CD4-positive, alpha-beta T cell (primary cell): ENCODE results near the gene MMP28. TPM values are rescaled to one million over a fixed set of nuclear protein-coding genes. Genes with fewer than 3 reads are reported as not detected.
A peak's percentile ranks its signal among the peaks of the same experiment; 100 is the strongest.

Source experiments
- ATAC-seq: fragments of 200-7000 bp; cut with Tn5 transposase; one replicate; pipeline ENCODE4 v1.10.0; 2022; ENCODE audit warnings: mild to moderate bottlenecking; ENCODE audit not compliant: poor library complexity
- CTCF ChIA-PET: fragments of 350-600 bp; sonication (Branson Sonifier 250); formaldehyde crosslinking; loops from one replicate; lab custom pipeline; 2021; ENCODE audit warnings: antibody characterized with exemption, inconsistent platforms; lab: Charles Lee
- POLR2A ChIA-PET: fragments of 350-600 bp; sonication (Branson Sonifier 250); formaldehyde crosslinking; loops from one replicate; lab custom pipeline; 2021; ENCODE audit warnings: antibody characterized with exemption, inconsistent platforms; lab: Charles Lee
- DNase-seq, 14 experiments: peaks; one replicate each; pipeline ENCODE4 v3.0.0-alpha.2; 2013 to 2020; ENCODE audit warnings: mixed read lengths in 2 of 14
- H3K27ac ChIP-seq, 2 donors: one replicate each; pipeline versions ENCODE4 v1.5.1 to v1.7.0; 2013; ENCODE audit warnings: low read length in 2 of 2, low read depth in 1 of 2, mild to moderate bottlenecking in 1 of 2
- H3K27me3 ChIP-seq, 2 experiments: 1 replicate in 1 of 2; 2 replicates in 1 of 2; pipeline versions ENCODE4 v1.6.1 to v1.7.0; 2013; ENCODE audit warnings: low read length in 2 of 2, control low read depth in 1 of 2, mild to moderate bottlenecking in 1 of 2, moderate library complexity in 1 of 2; ENCODE audit not compliant: insufficient read depth in 2 of 2, control insufficient read depth in 1 of 2
- H3K36me3 ChIP-seq: one replicate; pipeline ENCODE4 v1.6.1; 2013; ENCODE audit warnings: low read length, control low read depth; ENCODE audit not compliant: insufficient read depth
- H3K4me1 ChIP-seq: one replicate; pipeline ENCODE4 v1.6.1; 2013; ENCODE audit warnings: low read length, control low read depth; ENCODE audit not compliant: insufficient read depth
- H3K4me3 ChIP-seq: one replicate; pipeline ENCODE4 v1.5.1; 2013; ENCODE audit warnings: mild to moderate bottlenecking, low read length, moderate library complexity
- H3K9me3 ChIP-seq, 2 experiments: 1 replicate in 1 of 2; 2 replicates in 1 of 2; pipeline versions ENCODE4 v1.6.1 to v1.7.0; 2013; ENCODE audit warnings: low read length in 2 of 2, mild to moderate bottlenecking in 2 of 2, control low read depth in 1 of 2, moderate library complexity in 1 of 2; ENCODE audit not compliant: control insufficient read depth in 1 of 2, insufficient read depth in 1 of 2
- H3K27ac Mint-ChIP-seq: one replicate; pipeline ENCODE4 v1.8.0; 2020; ENCODE audit warnings: mixed read lengths
- H3K27me3 Mint-ChIP-seq: one replicate; pipeline ENCODE4 v1.8.0; 2021; ENCODE audit warnings: mixed read lengths
- H3K36me3 Mint-ChIP-seq: one replicate; pipeline ENCODE4 v1.8.0; 2021; ENCODE audit warnings: low read depth, mixed read lengths
- H3K4me1 Mint-ChIP-seq: one replicate; pipeline ENCODE4 v1.8.0; 2021; ENCODE audit warnings: low read depth, mixed read lengths
- H3K4me3 Mint-ChIP-seq: one replicate; pipeline ENCODE4 v1.8.0; 2020; ENCODE audit warnings: mild to moderate bottlenecking, mixed read lengths
- H3K9me3 Mint-ChIP-seq: one replicate; pipeline ENCODE4 v1.8.0; 2020; ENCODE audit warnings: mixed read lengths
- CTCF ChIP-seq: fragments of 200-600 bp; IDR thresholded peaks from one replicate; pipeline ENCODE4 v1.8.0; 2022; ENCODE audit warnings: antibody characterized with exemption, mild to moderate bottlenecking
- intact Hi-C, 2 experiments: fragments of 100-400 bp; cut with DNase I in 1 of 2; cut with micrococcal nuclease in 1 of 2; formaldehyde crosslinking; loops; one replicate each; pipeline versions ENCODE4 v1.15.1 to v1.9.0; 2023 to 2025; cut with DNase I, micrococcal nuclease
- total RNA-seq, 174 experiments: library from RNA in 2 of 174; stranded (reverse) in 2 of 174; gene quantifications; one replicate each; pipeline ENCODE4 v1.2.3 and lab custom pipeline; 2021 to 2026

MMP28 gene
- total RNA-seq, 2 experiments from 2014 or later = 6.7 to 9.9 TPM

GRCh38 chr17:35788477-35789368, 6.7 kb downstream of the MMP28 start:
- peak overlapping the region; percentile 0 for H3K4me3 Mint-ChIP-seq

DNA sequence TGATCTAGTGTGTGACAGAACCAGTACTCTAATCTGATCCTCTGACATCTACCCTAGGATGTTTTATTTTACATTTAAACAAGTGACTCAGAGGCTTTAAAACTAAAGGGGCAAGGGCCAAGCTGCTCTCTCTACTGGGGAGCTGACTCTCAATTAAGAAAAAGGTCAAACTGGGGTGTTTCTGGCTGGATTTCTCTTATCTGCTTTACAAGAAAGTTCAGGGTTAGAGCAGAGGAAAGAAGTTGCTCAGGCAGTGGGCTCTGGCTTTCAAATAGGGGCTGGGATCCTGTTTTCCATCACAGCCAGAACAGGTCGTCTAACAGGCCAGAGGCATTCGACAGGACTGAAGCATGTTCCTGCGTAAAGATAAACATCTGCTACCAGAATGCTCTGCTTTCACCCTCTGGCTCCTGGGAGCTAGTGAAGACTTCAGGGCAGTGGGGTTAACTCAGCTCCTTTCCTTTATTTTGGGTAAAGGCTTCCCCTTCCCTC, 8.5 kb downstream of the MMP28 start:
- no peaks in the 10 kb centered on the region for H3K9me3 ChIP-seq
- ChIA-PET CTCF (interaction anchor here (3.3 kb wide), 1 partner anchor 23 kb away, joined by 12 read pairs; no protein-coding TSS in a partner anchor), POLR2A (interaction anchor here (1.1 kb wide), 1 partner anchor 15 kb away, joined by 3 read pairs; no protein-coding TSS in a partner anchor)
- ATAC-seq (no peak), DNase-seq (no peak)
- Mint-ChIP-seq H3K27me3 (peaks cover under 1% of the 10 kb centered on the region), H3K4me1 (peaks cover 23% of the 10 kb centered on the region), H3K36me3 (no peaks in the 10 kb centered on the region), H3K27ac (no peak overlapping the region), H3K9me3 (no peaks in the 10 kb centered on the region), H3K4me3 (no peak overlapping the region)
- intact Hi-C loops = no loop called here
- TF ChIP-seq CTCF = no peak
- H3K4me3 ChIP-seq = no peak overlapping the region
- H3K36me3 ChIP-seq = no peaks in the 10 kb centered on the region
- H3K27ac ChIP-seq = no peak overlapping the region
- H3K27me3 ChIP-seq = no peaks in the 10 kb centered on the region
- peaks cover 4% of the 10 kb centered on the region for H3K4me1 ChIP-seq

More at GRCh38 chr17:35788477-35789368, 6.7 kb downstream of the MMP28 start:
- peaks cover 41% of the 10 kb centered on the region for H3K4me1 Mint-ChIP-seq
- ChIA-PET CTCF (interaction anchor here (1.6 kb wide), 1 partner anchor 24 kb away, joined by 11 read pairs; no protein-coding TSS in a partner anchor), POLR2A (interaction anchor here (0.5 to 1.5 kb wide), 4 partner anchors 13 to 575 kb away, joined by 3 to 5 read pairs (median 4); partner anchors contain the start of gene TAF15)
- ATAC-seq = no peak
- no peaks in the 10 kb centered on the region for H3K36me3 Mint-ChIP-seq
- TF ChIP-seq CTCF = no peak
- H3K36me3 ChIP-seq = no peaks in the 10 kb centered on the region
- H3K27ac Mint-ChIP-seq = peak overlapping the region; percentile 61
- intact Hi-C loops = no loop called here
- H3K4me3 ChIP-seq = no peak overlapping the region
- no peaks in the 10 kb centered on the region for H3K9me3 Mint-ChIP-seq
- H3K27me3 Mint-ChIP-seq = peaks cover 17% of the 10 kb centered on the region
- peaks cover 4% of the 10 kb centered on the region for H3K4me1 ChIP-seq
- no peaks in the 10 kb centered on the region for H3K9me3 ChIP-seq
- no peak for DNase-seq
- no peak overlapping the region for H3K27ac ChIP-seq
- peaks cover 0 to 9% of the 10 kb centered on the region in 2 experiments for H3K27me3 ChIP-seq

DNA sequence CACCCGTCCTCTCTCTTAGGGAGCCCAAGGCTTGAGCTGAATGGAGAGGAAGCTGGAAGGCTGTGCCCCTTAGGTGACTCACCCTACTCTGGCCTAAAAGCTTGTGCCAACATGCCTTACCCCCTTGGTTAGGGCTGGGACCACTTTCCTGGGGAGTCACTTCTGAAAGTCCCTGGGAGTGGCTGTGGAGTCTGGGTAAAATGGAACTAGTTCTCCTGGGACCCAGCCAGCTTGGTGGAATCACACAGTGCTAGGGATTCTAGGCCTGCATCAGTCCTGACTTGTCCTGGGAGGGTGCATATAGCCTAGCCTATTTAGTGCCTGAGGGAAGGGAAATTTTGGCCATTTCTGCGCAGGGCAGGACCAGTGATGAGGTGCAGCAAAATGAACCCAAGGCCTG, 10.5 kb downstream of the MMP28 start:
- Mint-ChIP-seq H3K4me3 (no peak overlapping the region), H3K27me3 (no peaks in the 10 kb centered on the region), H3K27ac (no peak overlapping the region), H3K36me3 (no peaks in the 10 kb centered on the region), H3K4me1 (peaks cover 19% of the 10 kb centered on the region), H3K9me3 (no peaks in the 10 kb centered on the region)
- Histone ChIP-seq H3K9me3 (no peaks in the 10 kb centered on the region), H3K4me3 (no peak overlapping the region), H3K27ac (no peak overlapping the region), H3K36me3 (no peaks in the 10 kb centered on the region), H3K4me1 (peaks cover 4% of the 10 kb centered on the region), H3K27me3 (no peaks in the 10 kb centered on the region)
- ATAC-seq (no peak), DNase-seq (no peak)
- POLR2A ChIA-PET = no interaction called here
- intact Hi-C loops = no loop called here
- CTCF ChIA-PET = interaction anchor here (3.3 kb wide), 1 partner anchor 21 kb away, joined by 12 read pairs; no protein-coding TSS in a partner anchor
- no peak for TF ChIP-seq CTCF
